ENCODE measurements around the gene LMF1.
"Not testable (repeated sequence)": the region's sequence is repeated elsewhere in the genome, so short reads cannot be mapped to it uniquely, and the experiment has no call there.

Gene LMF1

GRCh38 chr16:840561-841454 is 130.0 kb downstream of the LMF1 start:
- no peaks in the 10 kb centered on the region for H3K36me3 ChIP-seq (ENCODE audit: insufficient read depth, low read length)
- 94% methylated on average over 34 of the region's 34 CpGs for WGBS
- no peak overlapping the region for H3K27ac ChIP-seq (ENCODE audit: low read depth, low read length)

GRCh38 chr16:839643-840408 is 131.0 kb downstream of the LMF1 start:
- Histone ChIP-seq H3K9ac (ENCODE audit: low read depth, low read length) (no peak overlapping the region), H3K9me3 (ENCODE audit: insufficient read depth, low read depth, low read length) (peaks cover 15% of the 10 kb centered on the region), H3K36me3 (ENCODE audit: insufficient read depth, low read length) (no peaks in the 10 kb centered on the region), H3K27me3 (ENCODE audit: insufficient read depth, low read length) (no peaks in the 10 kb centered on the region), H3K27ac (ENCODE audit: low read depth, low read length) (no peak overlapping the region), H3K4me1 (ENCODE audit: insufficient read depth, low read length) (no peaks in the 10 kb centered on the region), H3K4me3 (ENCODE audit: low read length) (no peak overlapping the region)
- 88% methylated on average over 24 of the region's 24 CpGs for WGBS

More at GRCh38 chr16:840561-841454, 130.0 kb downstream of the LMF1 start:
- Histone ChIP-seq H3K9ac (ENCODE audit: low read depth, low read length) (no peak overlapping the region), H3K4me3 (ENCODE audit: low read length) (no peak overlapping the region), H3K27me3 (ENCODE audit: insufficient read depth, low read length) (no peaks in the 10 kb centered on the region), H3K9me3 (ENCODE audit: insufficient read depth, low read depth, low read length) (peaks cover 12% of the 10 kb centered on the region), H3K4me1 (ENCODE audit: insufficient read depth, low read length) (no peaks in the 10 kb centered on the region)

GRCh38 chr16:838741-839140 is 132.0 kb downstream of the LMF1 start:
- H3K4me3 ChIP-seq (ENCODE audit: low read length): no peak overlapping the region
- H3K4me1 ChIP-seq (ENCODE audit: insufficient read depth, low read length): no peaks in the 10 kb centered on the region
- peaks cover 15% of the 10 kb centered on the region for H3K9me3 ChIP-seq (ENCODE audit: insufficient read depth, low read depth, low read length)
- no peaks in the 10 kb centered on the region for H3K27me3 ChIP-seq (ENCODE audit: insufficient read depth, low read length)
- no peak overlapping the region for H3K27ac ChIP-seq (ENCODE audit: low read depth, low read length)
- H3K36me3 ChIP-seq (ENCODE audit: insufficient read depth, low read length): no peaks in the 10 kb centered on the region
- no peak overlapping the region; the same call in 1 of the 2 replicates for H3K9ac ChIP-seq (ENCODE audit: low read depth, low read length)
- 91% methylated on average over 14 of the region's 14 CpGs for WGBS

GRCh38 chr16:836822-837221 is 134.0 kb downstream of the LMF1 start:
- not testable (repeated sequence) for H3K4me3 ChIP-seq (ENCODE audit: low read length)
- 98% methylated on average over 3 of the region's 3 CpGs for WGBS

DNA sequence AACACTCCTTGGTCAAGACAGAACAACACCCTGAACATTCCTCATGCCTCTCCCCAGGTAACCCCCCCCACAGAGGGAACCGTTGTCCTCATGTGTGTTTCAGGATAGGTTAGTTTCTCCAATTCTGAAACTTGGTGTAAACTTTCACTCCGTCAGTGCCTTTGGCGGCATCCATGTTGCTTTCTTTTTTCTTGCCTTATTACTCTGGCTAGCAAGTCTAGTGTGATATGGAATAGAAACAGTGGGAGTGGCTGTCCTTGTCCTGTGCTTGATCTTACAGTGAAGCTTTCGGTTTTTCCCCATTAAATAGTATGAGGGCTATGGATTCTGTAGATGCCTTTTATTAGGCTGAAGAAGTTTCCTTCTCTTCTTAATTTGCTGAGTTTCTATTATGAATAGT is 134.6 kb downstream of the LMF1 start:
- Histone ChIP-seq H3K4me1 (ENCODE audit: insufficient read depth, low read length) (no peaks in the 10 kb centered on the region), H3K4me3 (ENCODE audit: low read length) (no peak overlapping the region), H3K9ac (ENCODE audit: low read depth, low read length) (no peak overlapping the region), H3K27me3 (ENCODE audit: insufficient read depth, low read length) (no peaks in the 10 kb centered on the region), H3K36me3 (ENCODE audit: insufficient read depth, low read length) (no peaks in the 10 kb centered on the region), H3K9me3 (ENCODE audit: insufficient read depth, low read depth, low read length) (peaks cover 15% of the 10 kb centered on the region), H3K27ac (ENCODE audit: low read depth, low read length) (no peak overlapping the region)
- 97% methylated on average over 4 of the region's 4 CpGs for WGBS

More at GRCh38 chr16:836822-837221, 134.0 kb downstream of the LMF1 start:
- H3K27me3 ChIP-seq (ENCODE audit: insufficient read depth, low read length); H3K4me1 ChIP-seq (ENCODE audit: insufficient read depth, low read length); H3K36me3 ChIP-seq (ENCODE audit: insufficient read depth, low read length); H3K27ac ChIP-seq (ENCODE audit: low read depth, low read length); H3K9ac ChIP-seq (ENCODE audit: low read depth, low read length): not testable (repeated sequence)
- peaks cover 15% of the 10 kb centered on the region for H3K9me3 ChIP-seq (ENCODE audit: insufficient read depth, low read depth, low read length)

DNA sequence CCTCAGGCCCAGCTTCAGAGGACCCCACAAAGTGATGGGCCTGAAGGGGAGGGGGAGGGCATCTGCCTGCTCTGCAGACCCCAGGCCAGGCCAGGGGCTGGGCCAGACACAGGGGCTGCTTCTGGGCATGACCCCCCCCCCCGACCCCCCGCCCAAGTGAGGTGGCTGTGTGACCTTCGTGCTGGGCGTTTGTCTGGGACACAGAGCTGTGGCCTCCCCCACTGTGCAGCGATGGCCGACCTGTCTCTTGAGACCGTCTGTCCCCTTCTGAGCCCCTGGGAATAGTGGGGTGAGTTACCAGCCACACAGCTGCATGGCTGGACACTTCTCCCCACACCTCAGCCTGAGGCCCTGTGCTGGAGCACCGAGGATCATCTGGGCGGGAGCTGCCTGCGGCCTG is 135.4 kb downstream of the LMF1 start:
- Histone ChIP-seq H3K9me3 (ENCODE audit: insufficient read depth, low read depth, low read length) (peaks cover 15% of the 10 kb centered on the region), H3K27ac (ENCODE audit: low read depth, low read length) (no peak overlapping the region), H3K36me3 (ENCODE audit: insufficient read depth, low read length) (no peaks in the 10 kb centered on the region), H3K4me3 (ENCODE audit: low read length) (no peak overlapping the region), H3K27me3 (ENCODE audit: insufficient read depth, low read length) (no peaks in the 10 kb centered on the region), H3K9ac (ENCODE audit: low read depth, low read length) (no peak overlapping the region), H3K4me1 (ENCODE audit: insufficient read depth, low read length) (no peaks in the 10 kb centered on the region)
- WGBS: 94% methylated on average over 10 of the region's 10 CpGs

- Histone ChIP-seq H3K4me3 (ENCODE audit: low read length) (no peak overlapping the region), H3K9ac (ENCODE audit: low read depth, low read length) (no peak overlapping the region), H3K36me3 (ENCODE audit: insufficient read depth, low read length) (no peaks in the 10 kb centered on the region), H3K27me3 (ENCODE audit: insufficient read depth, low read length) (no peaks in the 10 kb centered on the region), H3K9me3 (ENCODE audit: insufficient read depth, low read depth, low read length) (peaks cover 15% of the 10 kb centered on the region), H3K4me1 (ENCODE audit: insufficient read depth, low read length) (no peaks in the 10 kb centered on the region), H3K27ac (ENCODE audit: low read depth, low read length) (no peak overlapping the region)
- 88% methylated on average over 14 of the region's 14 CpGs for WGBS
These were observed 137.4 kb downstream of the LMF1 start for GRCh38 chr16:833411-833810.

- 92% methylated on average over 33 of the region's 35 CpGs for WGBS
- Histone ChIP-seq H3K4me3 (ENCODE audit: low read length) (no peak overlapping the region), H3K36me3 (ENCODE audit: insufficient read depth, low read length) (no peaks in the 10 kb centered on the region), H3K27me3 (ENCODE audit: insufficient read depth, low read length) (no peaks in the 10 kb centered on the region), H3K4me1 (ENCODE audit: insufficient read depth, low read length) (no peaks in the 10 kb centered on the region), H3K27ac (ENCODE audit: low read depth, low read length) (no peak overlapping the region), H3K9ac (ENCODE audit: low read depth, low read length) (no peak overlapping the region), H3K9me3 (ENCODE audit: insufficient read depth, low read depth, low read length) (peaks cover 15% of the 10 kb centered on the region)
These were observed 138.0 kb downstream of the LMF1 start for GRCh38 chr16:832652-833336.

DNA sequence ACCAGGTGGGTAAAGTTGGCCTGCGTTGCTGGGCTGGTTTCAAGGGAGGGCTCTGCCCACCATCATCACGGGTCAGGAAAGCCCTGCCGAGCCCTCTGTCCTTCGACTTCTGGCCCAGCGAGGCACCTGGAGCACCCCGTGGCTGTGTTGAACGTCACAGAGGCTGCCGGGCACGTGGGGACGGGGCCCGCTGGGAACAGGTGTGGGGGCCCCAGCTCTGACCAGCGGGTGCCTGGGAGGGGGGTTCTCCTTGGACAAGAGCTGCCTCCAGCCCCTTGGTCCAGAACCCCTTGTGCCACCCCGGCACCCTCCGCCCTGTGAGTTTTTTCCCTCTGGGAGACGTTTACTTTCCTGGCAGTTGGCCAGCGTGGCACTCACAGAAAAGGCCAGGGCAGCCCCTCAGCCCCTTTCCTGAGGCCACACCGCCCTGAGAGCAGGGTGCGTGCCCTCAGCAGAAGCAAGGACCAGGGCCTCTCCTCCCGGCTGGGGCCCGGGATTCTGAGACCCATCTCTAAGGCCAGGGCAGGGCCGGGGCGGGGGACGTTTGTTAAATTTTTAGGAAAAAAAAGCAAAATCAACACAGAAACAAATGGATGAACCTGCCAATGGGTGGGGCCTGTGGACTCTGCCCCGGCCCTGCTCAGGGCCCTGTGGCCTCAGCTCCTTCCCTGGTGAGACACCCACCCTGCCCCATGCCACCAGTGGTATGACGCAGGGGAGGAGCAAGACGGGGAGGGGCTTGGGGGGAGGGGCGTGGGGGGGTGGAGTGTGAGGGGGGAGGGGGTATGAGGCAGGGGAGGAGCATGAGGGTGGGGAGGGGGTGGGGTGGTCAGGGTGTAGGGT is 139.0 kb downstream of the LMF1 start:
- Histone ChIP-seq H3K9me3 (ENCODE audit: insufficient read depth, low read depth, low read length) (peaks cover 11% of the 10 kb centered on the region), H3K27ac (ENCODE audit: low read depth, low read length) (no peak overlapping the region), H3K4me1 (ENCODE audit: insufficient read depth, low read length) (no peaks in the 10 kb centered on the region), H3K4me3 (ENCODE audit: low read length) (no peak overlapping the region), H3K36me3 (ENCODE audit: insufficient read depth, low read length) (no peaks in the 10 kb centered on the region), H3K27me3 (ENCODE audit: insufficient read depth, low read length) (no peaks in the 10 kb centered on the region), H3K9ac (ENCODE audit: low read depth, low read length) (no peak overlapping the region)
- WGBS: 94% methylated on average over 24 of the region's 27 CpGs

DNA sequence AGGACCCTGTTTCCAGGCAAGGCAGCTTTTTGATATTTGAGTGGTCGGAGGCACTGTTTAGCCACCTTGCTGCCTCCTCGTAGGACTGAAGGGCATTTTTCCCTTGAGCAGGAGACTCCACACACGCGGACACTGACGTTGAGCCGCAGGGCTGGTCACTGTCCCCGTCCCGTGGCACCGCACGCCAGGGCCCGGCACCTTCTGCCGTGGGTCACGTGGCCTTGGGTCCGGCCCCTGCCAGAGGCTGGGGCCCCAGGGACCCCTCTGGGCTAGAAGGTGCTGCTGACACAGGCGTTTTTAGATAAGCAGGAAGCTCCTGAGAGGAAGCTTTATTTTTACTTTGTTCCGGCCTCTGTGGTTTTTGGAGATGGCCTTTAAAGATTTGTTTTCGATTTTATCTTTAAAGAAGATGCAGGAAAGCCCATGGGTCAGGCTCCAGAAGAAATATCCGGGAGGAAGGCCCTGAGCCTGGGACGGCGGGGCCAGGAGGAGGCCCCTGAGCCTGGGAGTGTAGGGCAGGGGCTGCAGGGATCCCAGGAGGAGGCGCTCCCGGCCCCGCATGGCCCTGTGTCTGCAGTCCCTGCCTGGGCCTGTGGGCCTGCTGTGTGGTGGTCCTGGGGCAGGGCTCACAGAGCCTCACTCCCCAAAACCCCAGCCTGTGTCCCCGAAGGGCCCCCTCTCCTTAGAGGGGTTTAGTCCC is 139.8 kb downstream of the LMF1 start:
- 89% methylated on average over 24 of the region's 24 CpGs for whole genome bisulfite sequencing
- H3K4me1 ChIP-seq (ENCODE audit: insufficient read depth, low read length): no peaks in the 10 kb centered on the region
- no peak overlapping the region for H3K9ac ChIP-seq (ENCODE audit: low read depth, low read length)
- H3K4me3 ChIP-seq (ENCODE audit: low read length): no peak overlapping the region
- no peak overlapping the region for H3K27ac ChIP-seq (ENCODE audit: low read depth, low read length)
- H3K27me3 ChIP-seq (ENCODE audit: insufficient read depth, low read length): no peaks in the 10 kb centered on the region
- peaks cover 6% of the 10 kb centered on the region for H3K9me3 ChIP-seq (ENCODE audit: insufficient read depth, low read depth, low read length)
- H3K36me3 ChIP-seq (ENCODE audit: insufficient read depth, low read length): no peaks in the 10 kb centered on the region

All from HUES64 (cell line).